Inflammatory macrophage treated with lipopolysaccharide for 1 hour (primary cell): ENCODE data around the gene EEF2K.
"Not testable (repeated sequence)": the region's sequence is repeated elsewhere in the genome, so short reads cannot be mapped to it uniquely, and the experiment has no call there.

Experiments used
- DNase-seq, 2 donors: peaks; one replicate each; pipeline ENCODE4 v3.0.0-alpha.2; 2020 to 2022

The EEF2K gene

DNA sequence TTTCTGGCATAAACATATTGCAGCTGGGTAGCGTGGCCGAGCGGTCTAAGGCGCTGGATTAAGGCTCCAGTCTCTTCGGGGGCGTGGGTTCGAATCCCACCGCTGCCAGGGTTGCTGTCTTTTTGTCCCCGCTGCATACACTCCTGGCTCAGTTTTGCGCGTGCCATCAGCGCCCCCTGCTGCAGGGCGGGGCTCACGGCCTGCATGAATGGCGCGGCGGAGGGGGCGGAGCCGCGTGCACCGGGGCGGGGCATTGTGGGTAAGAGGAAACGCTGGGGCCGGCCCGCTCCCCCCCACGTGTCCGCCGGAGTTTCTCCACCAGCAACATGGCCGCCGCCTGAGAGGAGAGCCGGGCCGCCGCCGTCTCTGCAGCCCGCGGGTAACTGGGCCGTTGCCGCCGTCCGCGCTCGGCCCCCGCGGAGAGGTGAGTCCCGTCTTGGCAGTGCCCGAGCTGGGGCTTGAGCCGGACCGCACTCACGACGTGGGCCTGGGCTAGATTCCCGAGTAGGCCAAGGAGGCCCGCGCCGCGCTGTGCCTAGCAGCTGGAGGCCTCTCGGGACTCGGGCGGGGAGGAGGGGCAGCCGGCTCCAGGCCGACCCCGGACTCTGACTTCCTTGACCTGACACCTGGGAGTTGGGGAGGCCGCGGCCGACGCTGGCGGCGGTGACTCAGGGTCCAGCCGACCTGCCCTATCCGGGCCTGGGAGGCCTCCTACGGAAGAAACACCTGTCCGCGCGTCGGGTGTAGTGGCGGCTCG lies 91.2 kb downstream of the EEF2K start, which contains the start of gene POLR3E:
TSS of gene POLR3E (plus strand) at position 296 of the 757 bp plus-strand sequence. CDS start 5,560 bp downstream, outside the sequence.
- DNase-seq: peak; percentile 96 to 100

DNA sequence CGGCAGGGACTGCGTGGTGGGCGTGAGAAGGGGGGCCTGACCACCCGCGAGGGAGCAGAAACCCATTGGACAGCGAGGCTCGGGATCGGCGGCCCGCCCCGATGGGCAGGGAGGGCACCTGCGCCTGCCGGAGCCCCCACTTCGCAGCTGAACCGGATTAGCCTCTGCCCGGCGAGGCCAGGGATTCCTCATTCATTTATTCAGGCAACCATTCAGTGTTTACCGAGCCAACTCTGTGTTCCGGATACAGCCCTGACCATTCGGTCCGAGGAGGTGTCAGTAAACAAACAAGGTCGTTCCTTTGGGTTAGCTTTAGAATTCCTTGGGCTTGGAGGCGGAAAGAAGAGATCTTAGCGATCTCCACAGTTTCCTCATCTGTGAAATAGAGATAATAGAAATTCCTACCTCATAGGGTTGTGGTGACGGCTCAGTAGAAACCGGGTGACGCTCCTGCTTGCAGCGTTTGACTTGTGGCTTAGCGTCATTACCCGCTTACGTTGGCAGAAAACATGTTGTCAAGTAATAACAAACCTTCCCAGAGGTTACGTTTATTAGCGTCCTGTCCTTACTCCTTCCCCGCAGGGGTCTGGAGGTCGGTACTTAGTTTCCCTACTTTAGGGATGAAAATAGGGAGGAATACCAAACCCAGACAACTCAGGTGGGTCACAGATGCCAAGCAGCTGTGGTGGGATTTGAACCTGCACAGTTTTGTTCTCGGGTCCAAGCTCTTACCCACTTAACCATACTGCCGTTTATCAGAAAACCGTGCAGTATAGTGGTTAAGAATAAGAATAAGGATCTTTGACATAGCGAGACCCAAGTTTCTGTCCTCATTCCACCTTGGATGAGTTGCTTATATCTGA lies 92.0 kb downstream of the EEF2K start:
- peak; percentile 92 to 93 for DNase-seq

DNA sequence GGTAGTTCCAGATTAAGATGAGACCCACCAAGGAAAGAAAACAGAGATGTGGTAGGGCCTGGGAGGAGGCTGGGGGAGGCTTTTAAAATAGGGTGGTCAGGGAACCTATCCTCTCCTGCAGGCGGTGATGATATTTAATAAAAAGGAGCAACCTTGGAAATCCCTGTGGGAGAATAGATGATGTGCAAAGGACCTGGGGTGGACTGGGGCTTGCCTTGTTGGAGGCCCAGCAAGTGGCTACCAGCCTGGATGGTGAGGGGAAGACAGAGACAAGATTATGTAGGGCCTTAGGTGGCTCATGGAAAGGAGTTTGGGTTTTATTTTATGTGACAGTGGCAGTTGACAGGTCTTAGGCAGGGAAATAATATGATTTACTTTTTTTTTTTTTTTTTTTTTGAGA lies 93.0 kb downstream of the EEF2K start:
- DNase-seq: no peak

DNA sequence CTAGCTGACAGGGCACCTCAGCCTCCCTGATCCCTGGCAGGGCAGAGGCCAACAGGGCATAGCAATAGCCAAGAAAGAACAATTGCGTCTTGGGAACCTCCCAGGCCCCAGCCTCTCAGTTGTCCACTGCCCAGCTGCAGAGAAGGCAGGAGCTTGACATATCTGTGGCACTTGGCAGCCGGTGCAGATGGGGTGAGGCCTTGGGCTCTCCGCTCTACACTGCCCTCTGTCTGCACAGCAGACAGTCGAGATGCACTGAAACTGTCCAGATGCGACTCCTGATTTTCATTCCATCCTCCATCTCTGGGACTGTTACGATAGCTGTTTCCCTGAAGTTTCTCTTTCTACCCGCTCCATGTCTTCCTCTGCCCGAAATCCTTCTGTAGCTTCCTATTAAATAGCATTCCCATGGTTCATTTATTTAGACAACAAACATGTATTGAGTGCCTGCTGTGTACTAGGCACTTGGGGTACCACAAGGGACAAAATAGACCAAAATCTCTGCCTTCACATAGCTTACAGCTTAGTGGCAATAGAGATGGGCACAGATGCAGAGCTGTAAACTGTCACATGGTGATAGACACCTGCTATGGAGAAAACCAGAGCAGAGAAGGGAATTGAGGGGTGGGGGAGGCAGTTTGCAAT lies 94.5 kb downstream of the EEF2K start:
- DNase-seq: peak; percentile 23 to 25

DNA sequence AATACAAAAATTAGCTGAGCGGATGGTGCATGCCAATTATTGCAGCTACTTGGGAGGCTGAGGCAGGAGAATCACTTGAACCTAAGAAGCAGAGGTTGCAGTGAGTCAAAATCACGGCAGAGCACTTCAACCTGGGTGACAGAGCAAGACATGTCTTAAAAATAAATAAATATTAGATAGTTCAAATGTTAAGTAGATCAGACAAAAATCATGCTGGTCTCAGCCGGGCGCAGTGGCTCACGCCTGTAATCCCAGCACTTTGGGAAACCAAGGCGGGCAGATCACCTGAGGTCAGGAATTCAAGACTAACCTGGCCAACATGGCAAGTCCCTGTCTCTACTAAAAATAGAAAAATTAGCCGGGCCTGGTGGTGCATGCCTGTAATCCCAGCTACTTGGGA lies 95.3 kb downstream of the EEF2K start:
- DNase-seq: not testable (repeated sequence)

DNA sequence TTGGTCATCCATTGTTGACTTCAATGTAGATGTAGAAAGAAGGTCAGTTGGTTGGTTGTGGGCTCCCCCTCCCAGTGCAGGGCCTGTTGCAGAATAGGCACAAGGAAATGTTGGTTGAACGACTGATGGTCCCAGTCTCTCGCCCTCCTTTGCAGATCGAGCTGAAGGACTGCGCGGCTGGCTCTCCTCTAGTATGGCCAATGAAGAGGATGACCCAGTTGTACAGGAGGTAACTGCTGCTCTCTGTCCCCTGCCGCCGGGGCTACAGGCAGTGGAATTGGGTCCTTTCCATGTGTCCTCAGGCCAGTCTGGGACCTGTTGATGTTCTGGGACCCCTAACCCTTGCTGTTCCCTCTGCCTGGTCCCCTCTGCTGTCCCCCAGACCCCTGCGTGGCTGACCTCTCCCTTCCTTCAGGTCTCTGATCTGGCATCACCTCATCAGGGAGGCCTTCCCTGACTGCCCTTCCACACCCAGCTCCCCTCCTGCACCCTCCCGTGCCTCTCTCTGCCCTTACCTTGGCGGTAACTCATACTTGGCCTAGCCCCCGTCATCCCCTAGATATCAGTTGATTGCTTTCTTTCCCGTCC lies 96.8 kb downstream of the EEF2K start:
- DNase-seq: no peak

DNA sequence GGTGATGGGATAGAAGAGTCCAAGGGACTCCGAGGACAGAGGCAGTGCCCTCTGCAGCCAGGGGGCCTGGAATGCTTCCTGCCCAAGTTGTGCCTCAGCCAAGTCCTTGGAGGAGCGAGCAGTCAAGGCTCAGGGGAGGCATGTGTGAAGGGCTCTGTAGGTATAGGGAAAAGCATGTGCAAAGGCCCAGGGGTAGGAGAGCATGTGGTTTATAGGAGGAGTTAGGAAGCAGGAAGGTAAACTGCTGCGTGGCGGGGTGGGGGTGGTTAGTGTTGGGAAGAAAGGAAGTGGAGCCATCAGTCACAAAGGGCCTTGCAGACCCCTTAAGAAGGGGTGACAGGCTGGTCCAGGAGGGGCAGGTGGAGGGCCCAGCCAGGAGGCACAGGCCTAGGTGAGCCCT lies 98.3 kb downstream of the EEF2K start:
- DNase-seq: no peak

DNA sequence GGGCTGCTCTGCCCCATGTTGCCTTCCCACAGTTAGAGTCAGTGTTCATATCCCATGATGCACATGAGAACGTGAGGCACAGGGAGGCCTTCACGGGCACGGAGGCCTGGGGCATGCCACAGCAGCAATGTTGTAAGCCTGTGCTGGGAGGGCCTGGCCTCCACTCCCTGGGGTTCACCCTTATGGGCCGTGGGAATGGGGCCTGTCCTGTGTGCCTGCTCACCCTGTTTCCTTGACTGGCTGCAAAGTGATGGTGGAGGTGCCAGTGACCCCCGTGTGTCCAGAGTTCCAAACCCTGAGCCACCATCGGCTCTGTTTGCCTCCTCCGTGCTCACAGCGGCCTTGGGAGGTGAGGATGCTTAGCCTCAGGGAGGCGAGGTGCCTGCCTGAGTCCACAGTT lies 100.7 kb downstream of the EEF2K start:
- no peak for DNase-seq

DNA sequence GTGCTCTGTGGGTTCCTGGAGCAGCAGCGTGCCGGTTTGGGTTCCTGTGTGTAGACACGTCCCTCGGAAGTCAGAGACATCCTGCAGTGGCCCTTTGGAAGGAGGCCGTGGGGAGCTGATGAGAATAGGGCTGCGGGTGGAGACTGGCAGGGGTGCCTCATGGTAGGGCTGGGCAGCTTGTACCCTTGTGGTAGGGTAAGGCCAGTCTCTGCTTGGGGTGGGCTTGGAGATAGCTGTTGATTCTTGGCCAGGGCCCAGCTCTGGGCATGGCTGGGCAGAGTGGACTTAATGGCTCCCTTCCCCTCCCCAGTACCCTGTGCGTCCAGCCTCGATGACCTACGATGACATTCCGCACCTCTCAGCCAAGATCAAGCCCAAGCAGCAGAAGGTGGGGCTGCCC lies 101.8 kb downstream of the EEF2K start:
- no peak for DNase-seq

DNA sequence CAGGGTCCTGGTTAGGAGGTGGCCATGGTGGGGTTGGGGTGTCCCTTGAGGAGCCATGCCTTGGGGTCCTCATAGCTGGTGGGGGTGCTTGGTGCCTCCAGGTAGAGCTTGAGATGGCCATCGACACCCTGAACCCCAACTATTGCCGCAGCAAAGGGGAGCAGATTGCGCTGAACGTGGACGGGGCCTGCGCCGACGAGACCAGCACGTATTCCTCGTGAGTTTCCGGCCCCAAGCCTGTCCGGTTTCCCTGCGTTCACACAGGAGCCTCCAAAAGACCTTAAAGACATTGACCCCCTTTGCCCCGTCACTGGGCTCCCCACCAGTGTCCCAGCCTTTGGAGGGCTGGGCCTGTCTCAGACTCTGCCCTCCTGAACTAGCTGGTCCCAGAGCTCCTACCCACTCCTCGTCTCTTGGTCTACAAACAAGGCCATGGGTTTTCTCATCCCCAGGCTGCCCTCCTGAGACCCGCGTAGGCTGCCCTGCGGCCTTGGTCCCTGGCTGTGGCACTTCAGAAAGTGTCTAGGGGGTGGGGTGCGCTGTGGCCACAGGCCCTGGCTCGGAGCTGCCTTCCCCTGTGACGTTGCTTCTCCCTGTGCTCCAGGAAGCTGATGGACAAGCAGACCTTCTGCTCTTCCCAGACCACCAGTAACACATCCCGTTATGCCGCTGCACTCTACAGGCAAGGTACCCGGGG lies 102.9 kb downstream of the EEF2K start:
- no peak for DNase-seq

DNA sequence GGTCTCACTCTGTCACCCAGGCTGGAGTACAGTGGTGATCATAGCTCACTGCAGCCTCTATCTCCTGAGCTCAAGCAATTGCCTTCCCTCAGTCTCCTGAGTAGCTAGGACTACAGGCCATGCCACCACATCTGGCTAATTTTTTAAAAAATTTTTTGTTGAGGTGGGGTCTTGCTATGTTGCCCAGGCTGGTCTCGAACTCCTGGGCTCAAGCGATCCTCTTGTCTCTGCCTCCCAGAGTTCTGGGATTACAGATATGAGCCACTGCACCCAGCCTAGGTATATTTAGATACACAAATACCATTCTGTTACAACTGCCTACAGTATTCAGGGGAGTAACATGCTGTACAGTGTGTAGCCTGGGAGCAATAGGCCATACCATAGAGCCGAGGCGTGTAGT lies 105.4 kb downstream of the EEF2K start:
- no peak for DNase-seq

DNA sequence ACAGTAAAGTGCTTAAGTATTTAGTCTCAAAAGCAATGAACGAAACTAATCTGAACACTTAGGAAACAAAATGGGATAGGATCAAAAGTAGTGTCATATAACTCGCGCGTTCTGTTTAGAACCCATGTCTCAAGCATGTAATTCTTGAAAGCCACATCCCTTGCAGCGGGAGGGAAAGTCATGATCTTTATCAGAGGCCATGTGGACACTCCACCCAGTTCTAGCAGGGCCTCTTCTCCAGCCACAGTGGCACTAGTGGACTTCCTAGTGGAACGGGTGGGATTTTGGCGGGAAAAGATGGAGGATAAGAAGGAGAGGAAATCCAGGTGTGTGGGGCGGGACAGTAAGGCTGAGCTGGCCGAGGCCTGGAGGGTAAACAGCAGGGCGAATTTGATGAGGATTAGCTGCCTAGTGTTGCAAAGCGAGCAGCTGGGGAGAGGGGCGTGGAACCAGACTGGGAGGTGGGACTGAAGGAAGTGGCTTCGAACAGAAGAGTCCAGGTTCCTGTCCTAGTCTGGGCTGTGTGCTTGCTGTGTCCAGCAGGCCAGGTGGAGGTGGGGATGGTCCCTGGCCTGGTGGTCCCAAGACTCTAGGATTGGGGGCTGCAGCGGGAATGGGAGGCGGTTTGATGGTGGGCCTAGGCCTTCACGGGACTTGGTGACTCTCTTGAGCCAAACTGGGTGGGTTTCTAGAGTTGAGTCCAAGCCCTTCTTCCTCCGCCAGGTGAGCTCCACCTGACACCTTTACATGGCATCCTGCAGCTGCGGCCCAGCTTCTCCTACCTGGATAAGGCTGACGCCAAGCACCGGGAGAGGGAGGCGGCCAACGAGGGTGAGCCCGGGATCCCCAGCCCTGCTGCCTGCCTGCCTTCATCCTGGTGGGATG lies 107.1 kb downstream of the EEF2K start:
- no peak for DNase-seq

DNA sequence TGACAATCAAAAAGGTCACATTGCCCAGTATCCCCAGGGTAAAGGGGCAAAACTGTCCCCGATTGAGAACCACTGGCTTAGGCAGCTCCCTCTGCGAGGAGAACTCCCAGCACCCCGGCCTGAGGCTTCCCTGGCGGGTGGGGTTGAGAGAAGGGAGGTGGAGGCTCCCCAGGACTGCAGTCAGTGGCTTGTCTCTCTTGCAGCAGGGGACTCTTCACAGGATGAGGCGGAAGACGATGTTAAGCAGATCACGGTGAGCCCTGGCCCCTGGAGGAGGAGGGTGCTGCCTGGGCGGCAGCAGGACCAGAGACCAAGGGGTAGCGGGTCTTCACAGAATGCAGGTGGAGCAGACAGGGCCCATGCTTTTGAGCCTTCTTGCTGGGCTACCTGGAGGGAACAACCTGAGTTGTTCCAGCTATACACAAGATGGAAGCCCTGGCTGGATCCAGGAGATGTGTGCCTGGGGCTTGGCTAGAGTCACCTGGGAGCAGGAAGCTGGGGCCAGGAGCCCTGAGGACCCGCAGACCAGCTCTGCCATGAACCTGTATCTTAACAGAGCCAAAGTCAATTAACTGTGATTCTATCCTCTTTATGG lies 107.9 kb downstream of the EEF2K start:
- no peak for DNase-seq

DNA sequence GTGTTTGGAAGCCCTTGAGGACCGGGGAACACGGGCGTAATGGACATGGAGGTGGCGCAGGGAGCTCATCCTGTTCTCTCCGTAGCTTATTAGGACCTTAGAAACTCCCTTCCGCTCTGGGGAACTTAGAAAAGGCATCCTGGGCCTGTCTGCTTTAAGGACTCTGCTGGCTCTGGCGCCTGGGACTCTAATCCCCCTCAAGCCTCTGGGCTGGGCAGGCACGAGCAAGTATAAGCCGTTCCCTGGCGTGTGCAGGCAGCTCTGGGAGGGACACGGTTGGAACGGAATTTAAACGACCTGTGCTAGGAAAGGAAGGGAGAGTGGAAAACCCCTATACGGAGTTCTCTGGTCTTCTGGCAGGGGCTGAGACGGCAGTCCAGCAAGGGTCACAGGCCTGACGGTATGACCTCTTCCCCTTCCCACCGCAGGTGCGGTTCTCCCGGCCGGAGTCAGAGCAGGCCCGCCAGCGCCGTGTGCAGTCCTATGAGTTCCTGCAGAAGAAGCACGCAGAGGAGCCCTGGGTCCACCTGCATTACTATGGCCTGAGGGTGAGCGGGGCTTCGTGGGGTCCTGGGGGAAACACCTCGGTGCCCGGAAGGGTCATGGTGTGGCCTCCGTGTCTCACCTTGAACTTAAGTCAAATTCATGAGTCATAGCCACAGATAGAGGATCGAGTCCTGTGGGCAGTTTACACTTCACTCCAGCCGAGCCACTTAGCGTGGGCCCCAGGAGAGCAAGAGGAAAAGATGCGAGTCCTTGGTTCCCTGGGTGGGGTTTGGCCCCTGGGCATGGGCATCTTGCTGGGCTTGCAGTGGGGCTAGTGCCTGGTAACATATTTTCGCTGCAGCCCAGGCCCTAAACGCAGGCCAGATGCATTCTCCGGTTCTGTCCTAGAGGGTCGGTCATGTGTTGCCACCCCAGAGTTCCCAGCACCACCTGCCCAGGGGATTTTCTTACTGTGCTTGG lies 108.9 kb downstream of the EEF2K start:
- DNase-seq: no peak

DNA sequence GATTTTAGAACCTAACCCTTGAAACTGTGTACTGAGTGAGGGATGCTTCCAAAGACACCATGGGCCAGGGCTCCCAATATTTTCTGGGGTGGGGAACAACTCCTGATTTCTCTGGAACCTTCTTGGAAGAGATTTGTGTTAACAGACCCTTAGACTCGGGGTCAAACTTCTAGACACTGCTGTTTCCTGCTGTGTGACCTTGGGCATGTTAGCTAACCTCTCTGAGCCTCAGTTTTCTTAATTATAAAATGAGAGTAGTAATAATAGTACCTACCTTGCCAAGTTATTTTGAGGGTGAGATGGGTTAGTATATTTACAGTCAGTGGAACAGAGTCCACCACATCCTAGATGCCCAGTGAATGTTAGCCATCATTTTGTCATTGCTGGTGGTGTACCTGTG lies 109.9 kb downstream of the EEF2K start:
- DNase-seq: no peak

DNA sequence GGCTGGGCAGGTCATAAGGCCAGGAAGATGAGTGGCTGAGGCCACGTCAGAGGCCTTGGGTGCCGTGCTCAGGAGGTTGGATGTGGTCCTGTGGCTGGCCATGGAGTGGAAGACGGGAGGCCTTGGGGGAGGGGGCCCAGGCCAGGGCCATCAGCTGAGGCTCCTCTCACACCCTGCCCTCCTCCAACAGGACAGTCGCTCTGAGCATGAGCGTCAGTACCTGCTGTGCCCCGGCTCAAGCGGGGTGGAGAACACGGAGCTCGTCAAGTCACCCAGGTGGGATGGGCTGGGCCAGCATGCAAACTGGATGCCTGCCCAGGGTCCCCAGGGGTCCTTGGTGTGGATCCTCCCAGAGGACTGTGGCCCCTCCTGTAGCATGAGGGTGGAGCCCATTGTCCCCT lies 110.3 kb downstream of the EEF2K start:
- DNase-seq: no peak

DNA sequence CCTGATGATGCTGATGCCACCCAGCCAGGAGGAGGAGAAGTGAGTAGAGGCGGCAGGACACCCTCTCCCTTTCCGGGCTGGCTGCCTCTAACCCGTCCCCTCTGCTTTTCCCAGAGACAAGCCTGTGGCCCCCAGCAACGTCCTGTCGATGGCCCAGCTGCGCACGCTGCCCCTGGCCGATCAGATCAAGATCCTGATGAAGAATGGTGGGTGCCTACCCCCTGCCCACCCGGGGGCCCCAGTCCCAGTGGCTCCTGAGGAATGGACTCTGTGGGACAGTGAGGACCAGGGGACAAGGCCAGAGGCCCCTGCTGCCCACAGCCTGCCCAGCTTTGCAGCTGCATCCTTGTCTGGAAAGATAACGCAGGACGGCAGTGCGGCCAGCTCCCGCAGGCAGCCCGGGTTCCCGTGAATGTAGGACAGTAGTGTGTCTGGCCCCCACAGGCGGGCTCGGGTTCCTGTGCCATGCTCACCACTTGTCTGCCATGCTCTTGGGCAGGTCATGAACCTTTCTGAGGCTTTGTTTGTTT lies 111.0 kb downstream of the EEF2K start:
- DNase-seq: no peak

DNA sequence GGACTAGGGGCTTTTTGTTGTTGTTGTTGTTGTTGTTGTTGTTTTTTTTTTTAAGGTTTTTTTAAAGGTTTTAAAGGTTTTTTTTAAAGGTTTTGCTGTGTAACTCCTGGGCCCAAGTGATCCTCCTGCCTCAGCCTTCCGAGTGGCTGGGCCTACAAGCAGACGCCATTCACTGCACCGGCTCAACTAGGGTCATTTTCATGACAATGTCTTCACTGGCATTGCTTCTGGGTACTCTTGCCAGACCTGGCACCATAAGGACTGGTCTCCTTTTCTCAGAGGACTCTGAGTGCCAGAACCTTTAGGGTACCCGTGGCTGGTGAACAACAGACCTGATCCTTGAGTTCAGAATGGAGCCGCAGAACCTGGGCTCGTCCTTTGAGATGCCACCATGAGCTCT lies 111.5 kb downstream of the EEF2K start:
- no peak for DNase-seq

DNA sequence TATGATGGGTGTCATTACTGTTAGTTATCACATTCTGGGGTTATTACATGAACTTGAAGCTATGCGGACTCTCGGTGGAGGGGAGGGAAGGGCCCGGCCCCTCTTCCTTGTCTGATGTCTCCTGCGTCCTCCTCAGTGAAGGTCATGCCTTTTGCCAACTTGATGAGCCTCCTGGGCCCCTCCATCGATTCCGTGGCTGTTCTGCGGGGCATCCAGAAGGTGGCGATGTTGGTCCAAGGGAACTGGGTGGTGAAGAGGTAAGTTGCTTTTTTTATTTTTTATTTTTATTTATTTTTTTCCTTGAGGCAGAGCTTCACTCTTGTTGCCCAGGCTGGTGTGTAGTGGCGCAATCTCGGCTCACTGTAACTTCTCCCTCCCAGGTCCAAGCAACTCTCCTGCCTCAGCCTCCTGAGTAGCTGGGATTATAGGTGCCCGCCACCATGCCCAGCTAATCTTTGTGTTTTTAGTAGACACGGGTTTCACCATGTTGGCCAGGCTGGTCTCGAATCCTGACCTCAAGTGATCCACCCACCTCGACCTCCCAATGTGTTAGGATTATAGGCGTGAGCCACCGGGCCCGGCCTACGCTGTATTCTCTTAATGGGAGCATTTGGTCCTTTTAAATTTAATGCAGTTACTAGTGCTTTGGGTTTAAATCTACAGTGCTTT lies 112.7 kb downstream of the EEF2K start:
- peak; percentile 26 to 77 for DNase-seq
